Right renal pelvis (tissue), 4 donors: ENCODE results near the gene PPBP. TPM values are rescaled to one million over a fixed set of nuclear protein-coding genes. Genes with fewer than 3 reads are reported as not detected.
"Not testable (repeated sequence)": the region's sequence is repeated elsewhere in the genome, so short reads cannot be mapped to it uniquely, and the experiment has no call there.

Source experiments
- DNase-seq, 4 donors: peaks; one replicate each; pipeline ENCODE4 v3.0.0-alpha.2; 2013; ENCODE audit warnings: low read depth in 4 of 4, low spot score in 3 of 4, missing footprints in 1 of 4
- polyA plus RNA-seq, 4 donors: library from polyadenylated mRNA; unstranded; fragments of 120-200 nt; gene quantifications; one replicate each; pipeline ENCODE4 v1.2.1, GENCODE V29; 2013; ENCODE audit not compliant: insufficient read length in 4 of 4

PPBP gene
- polyA plus RNA-seq, 4 donors, result 13.2 to 55.2 (median 20.9) TPM

DNA sequence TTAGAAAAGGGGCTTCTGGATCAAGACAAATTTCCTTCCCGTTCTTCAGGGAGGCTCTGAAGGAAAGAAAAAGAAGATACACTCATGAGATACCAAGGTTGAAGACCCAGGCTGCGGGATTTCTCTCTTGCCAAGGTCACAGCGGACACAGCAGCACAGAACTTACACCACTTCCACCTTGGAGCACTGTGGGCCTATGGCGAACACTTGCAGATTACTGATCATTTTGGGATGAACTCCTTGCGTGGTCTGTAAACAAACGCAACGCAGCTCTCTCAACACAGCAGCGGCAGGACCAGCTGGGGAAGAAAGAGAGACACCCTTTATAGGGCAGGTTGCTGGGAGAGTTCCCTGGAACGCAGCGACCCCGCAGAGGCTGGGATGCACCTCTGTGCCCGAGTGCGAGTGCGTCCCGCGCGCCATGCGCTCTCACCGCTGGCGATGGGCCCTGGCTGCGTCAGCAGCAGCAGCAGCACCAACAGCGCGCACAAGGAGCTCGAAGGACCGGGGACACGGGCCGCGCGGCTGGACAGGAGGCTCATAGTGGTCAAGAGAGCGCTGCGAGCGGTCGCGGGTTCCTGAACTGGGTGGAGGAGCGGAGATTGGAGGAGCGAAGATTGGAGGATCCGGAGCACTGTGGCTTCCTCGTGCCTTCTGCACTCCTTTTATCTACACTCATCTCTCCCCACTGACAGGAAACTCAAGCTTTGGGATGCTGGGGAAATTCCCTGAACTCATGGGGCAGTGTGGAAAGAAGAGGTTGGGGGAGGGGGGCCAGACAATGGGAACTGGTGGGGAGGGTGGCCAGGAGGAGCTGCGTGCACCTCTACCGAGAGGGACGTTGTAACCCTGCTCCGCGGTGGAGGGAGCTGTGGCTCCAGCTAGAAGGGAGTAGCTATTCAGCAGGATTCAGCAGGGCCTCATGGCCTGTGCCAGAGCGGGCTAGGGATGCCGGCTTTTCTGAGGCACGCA lies 10.3 kb upstream of the PPBP start, which contains the start of gene CXCL5:
Gene CXCL5, minus strand, starts transcription at position 638 of the 972 bp plus-strand sequence. Its CDS starts 96 bp downstream, at position 542.
- DNase-seq, result no peak

- no peak for DNase-seq
Observed at GRCh38 chr4:73992050-73992449, 4.1 kb upstream of the PPBP start.

GRCh38 chr4:73991742-73992000 lies 3.7 kb upstream of the PPBP start:
- DNase-seq, result no peak

- DNase-seq, result no peak
Observed at GRCh38 chr4:73990988-73991741, 3.2 kb upstream of the PPBP start.

DNA sequence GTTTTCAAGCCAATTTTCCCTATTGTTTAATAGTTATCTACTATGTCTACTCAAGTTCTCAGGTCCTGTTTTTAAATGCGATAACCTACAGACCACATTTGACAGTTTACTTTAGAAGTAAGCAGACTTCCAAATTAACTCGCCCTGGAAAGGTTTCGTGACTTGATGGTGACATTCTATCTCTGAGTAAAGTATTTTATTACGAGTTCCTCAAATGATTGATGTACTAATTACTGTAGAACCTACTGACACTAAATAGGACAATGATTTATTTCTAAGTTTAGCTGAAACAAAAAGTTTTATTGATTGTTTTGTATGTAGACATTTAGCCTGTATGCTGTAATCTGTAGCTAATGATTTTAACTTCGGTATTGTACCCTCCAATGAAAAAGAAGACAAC lies 1.9 kb upstream of the PPBP start:
- DNase-seq, result no peak

- no peak for DNase-seq
Observed at GRCh38 chr4:73989031-73989430, 1.0 kb upstream of the PPBP start.

DNA sequence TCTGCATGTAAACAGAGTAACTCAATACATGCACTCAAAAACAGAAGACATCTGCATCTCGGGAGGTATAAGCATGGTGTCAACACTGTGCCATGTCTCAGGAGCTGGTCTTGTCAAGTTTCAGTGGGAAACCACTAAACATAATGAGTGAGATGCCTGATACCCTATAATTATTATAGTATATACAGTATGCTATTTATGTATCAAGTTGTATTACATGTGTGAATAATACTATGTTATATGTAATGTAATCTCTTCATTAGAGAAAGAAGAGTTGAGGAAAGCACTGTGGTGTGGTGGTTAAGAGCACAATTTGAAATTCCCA lies 2.5 kb downstream of the PPBP start:
- DNase-seq, result no peak

DNA sequence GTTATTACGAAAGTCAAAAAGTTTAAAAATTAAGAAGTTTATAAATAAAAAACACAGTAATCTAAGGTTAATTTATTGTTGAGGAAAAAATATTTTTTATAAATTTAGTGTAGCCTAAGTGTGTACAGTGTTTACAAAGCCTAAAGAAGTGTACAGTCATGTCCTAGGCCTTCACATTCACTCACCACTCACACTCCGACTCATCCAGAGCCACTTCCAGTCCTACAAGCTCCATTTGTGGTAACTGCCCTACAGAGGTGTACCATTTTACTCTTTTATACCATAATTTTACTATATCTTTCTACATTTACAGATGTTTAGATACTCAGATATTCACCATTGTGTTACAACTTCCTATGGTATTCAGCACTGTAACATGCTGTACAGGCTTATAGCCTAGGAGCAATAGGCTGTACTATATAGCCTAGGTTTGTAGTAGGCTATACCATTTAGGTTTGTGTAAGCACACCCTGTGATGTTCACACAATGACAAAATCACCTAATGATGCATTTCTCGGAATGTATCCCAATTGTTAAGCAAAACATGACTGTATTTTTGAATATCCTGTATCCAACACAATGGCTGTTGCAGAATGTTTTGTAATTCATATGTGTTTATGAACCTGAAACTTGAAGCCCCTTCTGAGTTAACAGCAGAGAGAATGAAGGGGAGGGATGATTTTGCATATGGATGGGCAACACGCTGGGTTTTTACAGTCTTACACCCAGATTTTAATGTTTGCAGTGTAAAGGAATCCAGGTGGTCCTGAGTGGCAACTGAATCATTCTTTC lies 3.1 kb downstream of the PPBP start:
- no peak for DNase-seq

DNA sequence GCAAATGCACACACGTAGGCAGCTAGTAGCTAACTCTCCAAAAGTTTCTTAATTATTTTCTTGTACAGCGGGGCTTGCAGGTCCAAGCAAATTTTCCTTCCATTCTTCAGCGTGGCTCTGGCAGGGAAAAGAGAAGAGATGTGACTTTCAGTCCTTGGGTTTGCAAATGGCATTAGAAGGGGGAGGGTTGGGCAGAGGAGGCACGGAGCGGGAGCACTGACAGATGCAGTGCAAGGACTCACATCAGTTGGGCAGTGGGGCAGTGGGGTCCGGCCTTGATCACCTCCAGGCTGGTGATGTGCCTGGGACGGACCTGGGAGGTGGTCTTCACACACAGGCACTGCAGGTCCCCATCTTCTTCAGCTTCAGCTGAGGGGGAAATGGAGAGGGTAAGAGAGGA lies 6.8 kb downstream of the PPBP start:
- DNase-seq, result not testable (repeated sequence)

DNA sequence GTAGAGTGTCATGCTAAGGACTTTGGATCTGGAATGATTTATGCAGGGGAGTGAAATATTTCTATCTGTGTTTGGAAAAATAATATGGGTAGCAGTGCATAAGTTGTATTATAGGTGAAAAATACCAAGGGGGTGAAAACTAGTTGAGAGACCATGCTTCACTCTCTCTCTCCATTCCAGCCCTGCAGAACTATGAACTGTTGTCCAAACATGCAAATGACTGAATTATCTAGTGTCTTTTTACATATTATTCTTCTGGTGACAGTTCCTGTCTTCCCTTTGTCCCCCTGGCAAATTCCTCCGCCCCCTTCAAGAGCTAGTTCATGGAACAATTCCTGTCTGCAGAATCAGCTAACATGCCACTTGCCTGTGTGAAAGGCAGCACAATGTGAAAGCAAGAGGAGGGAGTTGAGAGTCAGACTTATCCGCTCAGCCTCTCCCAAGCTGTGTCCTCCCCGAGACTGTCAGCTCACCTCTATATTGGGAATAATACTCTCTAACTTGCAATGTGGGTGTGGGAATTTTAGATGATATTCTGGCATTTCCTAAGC lies 8.5 kb downstream of the PPBP start:
- DNase-seq, result no peak

DNA sequence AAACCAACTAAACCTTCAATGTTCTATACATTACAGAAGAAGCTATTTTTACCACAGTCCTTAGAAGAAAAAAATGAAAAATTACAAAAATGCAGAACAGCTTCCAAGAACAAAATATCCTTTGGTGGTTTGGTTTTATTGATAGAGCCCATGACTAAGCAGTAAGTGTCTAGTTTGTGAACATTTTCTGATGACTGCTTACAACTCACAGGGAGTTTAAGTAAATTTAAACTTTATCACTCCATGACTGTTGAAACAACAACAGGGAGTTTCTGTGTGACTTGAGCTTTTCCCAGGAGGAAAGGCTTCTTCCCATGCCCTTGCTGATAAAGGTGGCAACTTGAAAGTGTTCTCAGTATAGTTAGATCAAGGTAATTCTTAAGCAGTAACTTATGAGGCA lies 9.1 kb downstream of the PPBP start:
- DNase-seq, result no peak

DNA sequence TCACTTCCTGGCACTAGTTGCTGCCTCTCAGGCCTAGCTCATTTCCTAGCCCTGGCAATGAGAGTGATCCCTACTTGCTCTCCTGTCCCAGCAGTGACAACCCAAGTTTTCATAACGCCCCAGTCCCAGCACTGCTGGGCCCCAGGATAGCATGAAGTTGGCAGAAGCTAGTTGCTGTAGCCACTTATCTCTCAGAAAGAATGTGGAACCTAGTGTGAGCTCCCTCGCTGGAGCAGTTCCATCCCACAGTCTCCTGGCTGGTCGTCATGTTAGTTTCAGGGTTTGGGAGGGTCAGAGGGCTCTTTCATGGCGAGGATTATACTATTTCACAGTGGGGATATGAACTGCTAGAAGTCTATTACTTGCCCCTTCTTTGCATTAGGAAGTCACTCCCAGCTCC lies 11.3 kb downstream of the PPBP start:
- DNase-seq, result no peak

GRCh38 chr4:73976217-73976616 lies 11.8 kb downstream of the PPBP start:
- DNase-seq, result no peak

DNA sequence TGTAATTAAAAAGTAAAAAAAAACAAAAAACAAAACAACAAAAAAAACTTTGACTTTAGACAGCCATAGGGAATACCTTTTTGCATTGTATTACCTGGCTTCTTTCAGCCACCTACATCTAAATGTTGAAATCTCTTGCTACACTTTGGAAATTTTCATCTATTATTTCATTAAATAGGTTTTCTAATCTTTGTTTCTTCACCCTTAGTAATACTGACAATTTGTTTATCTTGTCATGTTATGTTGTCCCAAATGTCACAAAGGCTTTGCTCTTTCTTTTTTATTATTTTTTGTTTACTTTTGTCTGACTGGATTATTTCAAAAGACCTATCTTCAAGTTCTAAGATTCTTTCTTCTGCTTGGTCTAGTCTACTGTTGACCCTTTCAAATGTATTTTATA lies 13.6 kb downstream of the PPBP start:
- DNase-seq, result no peak

- no peak for DNase-seq
Observed at GRCh38 chr4:73970945-73971344, 17.0 kb downstream of the PPBP start.

DNA sequence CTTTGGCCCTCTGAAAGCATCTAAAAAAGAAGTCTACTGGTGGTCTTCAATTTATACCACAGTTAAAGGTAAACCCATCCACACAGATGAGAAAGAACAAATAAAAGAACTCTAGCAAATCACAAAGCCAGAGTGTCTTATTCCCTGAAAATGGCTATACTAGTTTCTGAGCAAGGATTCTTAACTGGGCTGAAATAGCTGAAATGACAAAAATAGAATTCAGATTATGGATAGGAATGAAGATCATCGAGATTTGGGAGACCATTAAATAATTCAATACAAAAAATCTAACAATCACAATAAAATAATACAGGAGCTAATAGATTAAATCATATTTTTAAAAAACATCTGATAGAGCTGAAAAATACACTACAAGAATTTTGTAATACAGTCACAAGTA lies 18.0 kb downstream of the PPBP start:
- DNase-seq, result no peak

DNA sequence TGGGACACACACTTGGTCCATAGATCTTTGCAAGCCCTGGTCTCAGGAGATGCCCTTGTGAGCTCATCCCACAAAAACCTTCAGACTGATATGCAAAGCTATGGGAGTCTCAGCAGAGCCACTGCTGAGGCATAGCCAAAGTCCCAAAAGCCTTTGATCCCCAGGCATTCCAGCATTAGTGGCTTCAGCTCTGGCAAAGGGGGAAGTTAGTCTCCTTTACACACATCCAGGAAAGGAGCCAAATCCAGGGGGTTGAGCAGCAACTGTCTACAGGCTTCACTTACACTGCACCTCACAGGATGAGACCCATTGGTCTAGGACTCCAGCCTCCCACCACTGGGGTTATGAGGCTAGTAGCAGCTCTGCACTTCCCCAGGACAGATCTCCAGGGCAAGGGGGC lies 20.1 kb downstream of the PPBP start:
- DNase-seq, result no peak

DNA sequence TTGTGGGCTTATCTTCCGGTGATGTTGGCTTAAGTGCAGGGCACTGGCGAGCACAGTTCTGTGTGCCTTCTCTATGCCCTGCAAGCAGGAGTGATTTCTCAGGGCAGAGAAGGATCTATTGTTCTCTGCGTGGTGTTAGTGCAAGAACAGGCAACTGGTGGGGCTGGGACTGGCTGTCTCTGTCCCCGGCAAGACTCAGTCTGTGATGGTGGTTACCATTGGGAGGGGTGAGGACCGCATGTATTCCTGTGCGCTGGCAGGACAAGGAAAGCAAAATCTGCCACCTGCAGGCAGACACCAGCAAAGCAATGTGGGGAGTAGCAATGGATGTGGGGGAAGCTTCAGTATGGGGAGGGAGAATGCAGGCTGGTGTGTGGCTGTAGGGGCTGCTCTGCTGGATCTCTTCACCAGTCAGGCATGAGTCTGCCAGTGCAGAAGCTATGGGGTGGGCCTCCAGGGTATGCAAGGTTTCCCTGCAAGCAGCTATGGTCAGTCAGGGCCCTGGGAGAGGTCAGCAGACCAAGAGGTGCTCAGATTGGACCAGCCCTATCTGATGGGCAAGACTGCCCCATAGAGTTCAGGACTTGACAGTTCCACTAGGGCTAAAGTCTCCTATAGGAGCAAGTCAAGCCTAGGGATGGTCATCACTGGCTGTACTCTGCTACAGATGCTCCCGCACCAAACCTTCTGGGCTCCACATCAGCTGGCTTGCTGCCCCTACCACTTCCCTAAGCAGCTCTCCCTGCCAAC lies 23.0 kb downstream of the PPBP start:
- DNase-seq, result no peak

GRCh38 chr4:73962724-73963123 lies 25.3 kb downstream of the PPBP start:
- no peak for DNase-seq

DNA sequence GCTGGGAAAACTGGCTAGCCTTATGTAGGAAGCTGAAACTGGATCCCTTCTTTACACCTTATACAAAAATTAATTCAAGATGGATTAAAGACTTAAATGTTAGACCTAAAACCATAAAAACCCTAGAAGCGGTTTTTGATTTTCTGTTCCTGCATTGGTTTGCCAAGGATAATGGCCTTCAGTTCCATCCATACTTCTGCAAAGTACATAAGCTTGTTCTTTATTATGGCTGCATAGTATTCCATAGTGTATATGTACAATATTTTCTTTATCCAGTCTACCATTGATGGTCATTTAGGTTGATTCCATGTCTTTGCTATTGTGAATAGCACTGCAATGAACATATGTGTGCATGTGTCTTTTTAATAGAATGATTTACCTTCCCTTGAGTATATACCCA lies 28.9 kb downstream of the PPBP start:
- DNase-seq, result not testable (repeated sequence)
